Mesodermal cell (in vitro differentiated cells): ENCODE data around the gene COL27A1.

ENCODE experiments used
- H3K27ac ChIP-seq: 2 replicates; pipeline ENCODE4 v1.7.0; 2013; ENCODE audit warnings: mild to moderate bottlenecking, low read depth, low read length, moderate library complexity; ENCODE audit not compliant: severe bottlenecking
- H3K36me3 ChIP-seq: 2 replicates; pipeline ENCODE4 v1.7.1; 2013; ENCODE audit warnings: mild to moderate bottlenecking, low read length, moderate library complexity; ENCODE audit not compliant: control insufficient read depth, insufficient read depth
- H3K4me1 ChIP-seq: one replicate; pipeline ENCODE4 v1.7.1; 2013; ENCODE audit warnings: mild to moderate bottlenecking, low read length; ENCODE audit not compliant: insufficient read depth, control insufficient read depth, poor library complexity, severe bottlenecking
- H3K4me3 ChIP-seq: 2 replicates; pipeline ENCODE4 v1.7.0; 2013; ENCODE audit warnings: low read length, control low read depth, mild to moderate bottlenecking; ENCODE audit not compliant: insufficient read depth, poor library complexity, severe bottlenecking; ENCODE audit errors: extremely low read depth
- H3K9me3 ChIP-seq: 2 replicates; pipeline ENCODE4 v1.7.1; 2013; ENCODE audit warnings: mild to moderate bottlenecking, low read length, moderate library complexity; ENCODE audit not compliant: control insufficient read depth
- WGBS, 2 experiments: methylation state at CpG; one replicate each; pipeline ENCODE4 v1.1.5; 2013; ENCODE audit warnings: missing lambda C conversion rate in 2 of 2; ENCODE audit not compliant: insufficient coverage in 2 of 2; 5-methylcytosine and 5-hydroxymethylcytosine counted together

Gene COL27A1

GRCh38 chr9:114334490-114334889 lies 179.2 kb downstream of the COL27A1 start:
- 92 to 95% methylated on average over 8 to 9 of the region's 9 CpGs for WGBS, 2 experiments
- Histone ChIP-seq H3K4me3 (no peak overlapping the region), H3K27ac (no peak overlapping the region), H3K9me3 (no peaks in the 10 kb centered on the region), H3K4me1 (no peaks in the 10 kb centered on the region), H3K36me3 (peaks cover 31% of the 10 kb centered on the region)

DNA sequence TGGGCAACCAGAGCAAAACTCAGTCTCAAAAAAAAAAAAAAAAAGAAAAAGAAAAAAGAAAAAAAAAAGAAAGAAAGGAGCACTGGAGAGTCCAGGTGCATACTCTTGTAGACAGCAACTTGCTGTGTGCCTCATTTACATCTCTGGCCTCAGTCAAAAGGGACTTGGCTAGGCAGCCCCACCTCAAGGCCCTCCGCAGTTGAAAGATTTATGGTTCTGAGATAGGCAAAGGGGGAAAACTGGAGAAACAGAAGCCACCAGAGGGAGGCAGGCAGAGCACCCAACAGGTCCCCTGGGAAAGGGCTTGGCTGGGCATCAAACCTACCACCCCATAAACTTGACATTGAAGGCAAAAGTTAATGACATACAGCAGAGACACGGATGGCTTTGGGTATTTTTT lies 180.4 kb downstream of the COL27A1 start:
- H3K9me3 ChIP-seq = no peaks in the 10 kb centered on the region
- no peaks in the 10 kb centered on the region for H3K4me1 ChIP-seq
- peaks cover 41% of the 10 kb centered on the region for H3K36me3 ChIP-seq
- H3K4me3 ChIP-seq = no peak overlapping the region
- WGBS, 2 experiments = 100% methylated on average over 1 of the region's 2 CpGs; no CpG with 5 or more reads in 1 of the 2 experiments
- no peak overlapping the region for H3K27ac ChIP-seq

DNA sequence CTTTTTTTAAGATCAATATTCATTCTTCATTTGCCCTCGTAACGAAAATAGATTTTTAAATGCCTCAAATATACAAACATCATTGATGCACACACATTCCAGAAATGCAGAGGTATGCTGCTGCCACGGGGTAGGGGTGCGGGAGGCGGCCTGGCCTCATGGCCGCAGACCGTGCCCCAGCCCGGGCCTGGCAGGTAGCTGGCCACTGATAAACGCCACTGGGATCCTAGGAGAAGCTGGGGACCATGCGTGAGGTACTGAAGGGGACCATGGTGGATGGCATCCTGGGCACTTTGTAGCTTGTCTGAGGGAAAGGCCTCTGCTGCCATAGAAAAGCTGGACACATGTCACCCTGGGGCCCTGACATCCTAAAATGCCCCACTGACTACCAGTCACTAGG lies 180.8 kb downstream of the COL27A1 start:
- Histone ChIP-seq H3K36me3 (peaks cover 44% of the 10 kb centered on the region), H3K27ac (no peak overlapping the region), H3K4me3 (no peak overlapping the region), H3K4me1 (no peaks in the 10 kb centered on the region), H3K9me3 (no peaks in the 10 kb centered on the region)
- whole genome bisulfite sequencing, 2 experiments = 85 to 86% methylated on average over 7 to 10 of the region's 10 CpGs

- H3K9me3 ChIP-seq = no peaks in the 10 kb centered on the region
- no peak overlapping the region for H3K27ac ChIP-seq
- WGBS, 2 experiments = 94 to 97% methylated on average over 16 of the region's 23 CpGs
- peaks cover 51% of the 10 kb centered on the region for H3K36me3 ChIP-seq
- no peaks in the 10 kb centered on the region for H3K4me1 ChIP-seq
- no peak overlapping the region for H3K4me3 ChIP-seq
Measured at GRCh38 chr9:114336699-114337395, 181.5 kb downstream of the COL27A1 start.

DNA sequence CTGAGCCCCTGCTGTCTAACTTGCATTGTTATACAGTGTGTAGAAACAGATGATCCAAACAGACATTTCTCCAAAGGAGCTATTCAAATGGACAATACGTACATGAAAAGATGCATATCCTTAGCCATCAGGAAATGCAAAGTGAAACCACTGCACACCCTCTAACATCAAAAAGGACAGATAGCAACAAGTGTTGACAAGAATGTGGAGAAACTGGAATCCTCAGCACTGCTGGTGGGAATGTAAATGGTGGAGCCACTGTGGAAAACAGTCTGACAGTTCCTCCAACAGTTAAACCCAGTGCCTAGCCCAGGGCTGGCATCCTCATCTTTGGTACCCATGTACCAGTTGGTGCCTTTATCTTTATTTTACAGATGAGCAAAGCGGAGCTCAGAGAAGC lies 182.8 kb downstream of the COL27A1 start:
- H3K9me3 ChIP-seq = no peaks in the 10 kb centered on the region
- H3K4me1 ChIP-seq = no peaks in the 10 kb centered on the region
- H3K4me3 ChIP-seq = no peak overlapping the region
- WGBS, 2 experiments = 75 to 100% methylated on average over 1 to 2 of the region's 2 CpGs
- H3K36me3 ChIP-seq = peaks cover 56% of the 10 kb centered on the region
- H3K27ac ChIP-seq = no peak overlapping the region

DNA sequence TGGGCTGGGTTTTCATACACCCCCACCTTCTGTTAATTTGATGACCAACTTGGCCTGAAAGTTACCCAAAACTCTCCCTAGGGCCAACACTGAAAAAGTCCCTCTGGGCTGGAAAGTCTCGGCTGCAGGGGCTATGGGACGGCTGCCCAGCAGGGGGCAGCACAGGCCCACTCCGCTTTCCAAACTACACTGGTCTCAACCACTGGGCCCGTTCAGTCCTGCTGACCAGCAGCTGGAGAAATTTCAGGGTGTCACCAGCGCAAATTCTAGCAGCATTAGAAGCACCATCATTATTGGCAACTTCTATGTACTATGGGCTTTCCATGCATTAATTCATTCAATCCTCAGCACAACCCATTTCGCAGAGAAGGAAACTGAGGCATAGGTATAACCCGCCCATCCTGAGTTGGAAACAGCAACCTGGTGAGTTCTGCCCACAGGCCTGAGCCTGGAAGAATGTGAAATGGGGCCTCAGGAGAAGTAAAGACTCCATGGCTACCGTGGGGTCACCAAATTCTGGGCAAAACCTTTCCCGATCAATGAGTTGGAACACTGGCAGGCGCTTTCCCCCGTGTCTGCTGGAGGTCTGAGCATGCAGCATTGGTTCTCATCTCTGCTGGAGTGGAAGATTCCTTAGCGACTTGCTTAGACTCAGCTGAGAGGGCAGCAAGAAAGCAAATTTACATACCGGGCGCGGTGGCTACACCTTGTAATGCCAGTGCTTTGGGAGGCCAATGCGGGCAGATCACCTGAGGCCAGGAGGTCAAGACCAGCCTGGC lies 184.0 kb downstream of the COL27A1 start:
- Histone ChIP-seq H3K9me3 (no peaks in the 10 kb centered on the region), H3K36me3 (peaks cover 67% of the 10 kb centered on the region), H3K4me1 (no peaks in the 10 kb centered on the region), H3K27ac (no peak overlapping the region), H3K4me3 (no peak overlapping the region)
- 75 to 84% methylated on average over 14 to 16 of the region's 16 CpGs for WGBS, 2 experiments

GRCh38 chr9:114341152-114341830 lies 186.0 kb downstream of the COL27A1 start:
- Histone ChIP-seq H3K27ac (no peak overlapping the region), H3K4me1 (no peaks in the 10 kb centered on the region), H3K9me3 (no peaks in the 10 kb centered on the region), H3K36me3 (peaks cover 78% of the 10 kb centered on the region), H3K4me3 (no peak overlapping the region)
- WGBS, 2 experiments = 92 to 94% methylated on average over 6 to 10 of the region's 12 CpGs

GRCh38 chr9:114341991-114342390 lies 186.7 kb downstream of the COL27A1 start:
- H3K36me3 ChIP-seq = peaks cover 84% of the 10 kb centered on the region
- no peak overlapping the region for H3K4me3 ChIP-seq
- no peak overlapping the region for H3K27ac ChIP-seq
- WGBS, 2 experiments = 97 to 100% methylated on average over 2 to 4 of the region's 4 CpGs
- no peaks in the 10 kb centered on the region for H3K9me3 ChIP-seq
- H3K4me1 ChIP-seq = no peaks in the 10 kb centered on the region

DNA sequence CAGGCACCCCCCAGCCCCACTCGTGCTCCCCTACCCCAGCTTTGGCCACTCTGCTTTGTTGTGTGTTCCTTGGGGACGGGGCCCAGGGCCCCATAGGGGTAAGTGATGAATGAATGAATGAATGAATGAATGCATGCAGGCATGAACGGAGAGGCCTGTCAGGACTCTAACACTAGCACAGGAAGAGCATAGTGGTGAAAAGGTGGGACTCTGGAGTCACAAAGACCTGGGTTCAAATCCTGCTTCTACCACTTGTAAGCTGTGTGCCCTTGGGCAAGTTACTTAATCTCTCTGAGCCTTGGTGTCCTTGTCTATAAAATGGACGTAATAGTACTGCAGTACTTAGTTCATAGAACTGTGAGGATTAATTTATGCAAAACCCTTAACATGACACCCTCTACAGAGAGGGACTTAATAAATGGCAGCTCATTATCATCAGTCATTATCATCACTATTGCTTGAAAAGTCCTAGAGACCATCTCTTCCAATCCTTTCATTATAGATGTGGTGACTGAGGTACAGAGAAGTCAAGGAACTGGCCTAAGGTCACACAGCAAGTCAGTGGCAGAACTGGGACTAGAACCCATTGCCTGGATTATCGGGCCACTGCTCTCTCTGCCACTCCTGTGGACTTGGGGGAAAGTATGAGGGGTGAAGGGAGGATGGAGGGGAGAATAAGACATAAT lies 187.6 kb downstream of the COL27A1 start:
- Histone ChIP-seq H3K27ac (no peak overlapping the region), H3K4me3 (no peak overlapping the region), H3K36me3 (peaks cover 83% of the 10 kb centered on the region), H3K4me1 (no peaks in the 10 kb centered on the region), H3K9me3 (no peaks in the 10 kb centered on the region)
- WGBS, 2 experiments = 83 to 100% methylated on average over 2 to 3 of the region's 5 CpGs

- H3K4me3 ChIP-seq = no peak overlapping the region
- WGBS, 2 experiments = 89 to 100% methylated on average over 3 to 5 of the region's 9 CpGs
- H3K27ac ChIP-seq = no peak overlapping the region
- H3K9me3 ChIP-seq = no peaks in the 10 kb centered on the region
- peaks cover 81% of the 10 kb centered on the region for H3K36me3 ChIP-seq
- peaks cover 6% of the 10 kb centered on the region for H3K4me1 ChIP-seq
Measured at GRCh38 chr9:114343471-114344187, 188.3 kb downstream of the COL27A1 start.
